K562 (cell line): Measurements from ENCODE around the gene CATSPER1. TPM values are rescaled to one million over a fixed set of nuclear protein-coding genes. Genes with fewer than 3 reads are reported as not detected.

Experiments
- ATAC-seq: fragments of 200-7000 bp; cut with Tn5 transposase; 3 replicates; pipeline ENCODE4 v1.9.1; 2020; ENCODE audit warnings: moderate library complexity
- BruUV-seq: library from RNA; stranded (reverse); fragments of 400-500 nt; replicated peaks from 2 replicates; lab custom pipeline; 2021; lab: Mats Ljungman, UMichigan
- CTCF ChIA-PET: fragments of 300-600 bp; formaldehyde crosslinking; extraction: SDS; loops from one replicate; lab custom pipeline; 2021; ENCODE audit warnings: low intra/inter-chr PET ratio; lab: Yijun Ruan, JAX
- POLR2A ChIA-PET: fragments of 300-600, 350-650 bp; sonication (Branson Sonifier 250); formaldehyde crosslinking; extraction: SDS; loops from one replicate; lab custom pipeline; 2021; ENCODE audit warnings: antibody characterized with exemption, inconsistent platforms; lab: Yijun Ruan, JAX
- DNase-seq, 4 experiments: peaks; one replicate each; pipeline versions ENCODE4 v3.0.0 to v3.0.0-alpha.2; 2011 to 2018; ENCODE audit warnings: low spot score in 3 of 4, mixed read lengths in 3 of 4; ENCODE audit errors: extremely low read depth in 1 of 4
- FAIRE-seq: peaks from 2 replicates; lab custom pipeline; 2011; peaks lifted over from hg19 to GRCh38; lab: Jason Lieb, UNC
- H2AFZ ChIP-seq: 2 replicates; pipeline ENCODE4 v1.6.0; 2011; ENCODE audit warnings: low read depth, low read length, control low read depth, inconsistent platforms
- H3K27ac ChIP-seq: fragments of 200-600 bp; 3 replicates; pipeline ENCODE4 v1.8.0; 2011; ENCODE audit warnings: low read depth, mild to moderate bottlenecking, control low read depth, inconsistent platforms, low read length, moderate library complexity, mixed read lengths; ENCODE audit errors: extremely low read depth
- H3K27me3 ChIP-seq, 2 experiments: fragments of 300-600 bp in 1 of 2; 2 replicates in 1 of 2; 3 replicates in 1 of 2; pipeline versions ENCODE4 v1.6.0 to v1.8.0; 2011; ENCODE audit warnings: inconsistent platforms in 2 of 2, low read length in 2 of 2, mild to moderate bottlenecking in 1 of 2, mixed read lengths in 1 of 2, moderate library complexity in 1 of 2; ENCODE audit not compliant: control insufficient read depth in 2 of 2, insufficient read depth in 2 of 2
- H3K36me3 ChIP-seq: fragments of 300-600 bp; 3 replicates; pipeline ENCODE4 v1.8.0; 2011; ENCODE audit warnings: mild to moderate bottlenecking, low read length, inconsistent platforms; ENCODE audit not compliant: control insufficient read depth, insufficient read depth
- H3K4me1 ChIP-seq, 2 experiments: fragments of 200-600 bp in 1 of 2; replicated peaks in 1 of 2; 2 replicates in 1 of 2; 3 replicates in 1 of 2; pipeline versions ENCODE4 v1.5.1 to v1.8.0; 2011; ENCODE audit warnings: inconsistent platforms in 2 of 2, low read length in 2 of 2, mild to moderate bottlenecking in 1 of 2, mixed read lengths in 1 of 2, moderate library complexity in 1 of 2; ENCODE audit not compliant: control insufficient read depth in 2 of 2, insufficient read depth in 2 of 2
- H3K4me2 ChIP-seq: 2 replicates; pipeline ENCODE4 v1.6.1; 2011; ENCODE audit warnings: low read length, control low read depth, inconsistent platforms, mixed read lengths; ENCODE audit not compliant: insufficient read depth
- H3K4me3 ChIP-seq: fragments of 200-600 bp; sonication (generic), shearing (Covaris generic); 2 replicates; pipeline ENCODE4 v1.5.1; 2016; ENCODE audit warnings: control low read depth, inconsistent platforms
- H3K79me2 ChIP-seq: fragments of 200-600 bp; 3 replicates; pipeline ENCODE4 v1.8.0; 2011; ENCODE audit warnings: low read length, inconsistent platforms; ENCODE audit not compliant: control insufficient read depth, insufficient read depth
- H3K9ac ChIP-seq, 2 experiments: 2 replicates each; pipeline versions ENCODE4 v1.6.0 to v1.6.1; 2011; ENCODE audit warnings: low read depth in 2 of 2, low read length in 2 of 2, control low read depth in 1 of 2, inconsistent platforms in 1 of 2, mild to moderate bottlenecking in 1 of 2, mixed read lengths in 1 of 2; ENCODE audit not compliant: insufficient read depth in 1 of 2
- H3K9me1 ChIP-seq: one replicate; pipeline ENCODE4 v1.6.0; 2011; ENCODE audit warnings: inconsistent platforms, mild to moderate bottlenecking, low read length, moderate library complexity; ENCODE audit not compliant: control insufficient read depth, insufficient read depth
- H3K9me3 ChIP-seq: replicated peaks from 2 replicates; pipeline ENCODE4 v1.5.1; 2011; ENCODE audit warnings: low read depth, low read length, inconsistent platforms; ENCODE audit not compliant: control insufficient read depth, insufficient read depth
- H4K20me1 ChIP-seq: replicated peaks from 2 replicates; pipeline ENCODE4 v1.6.1; 2011; ENCODE audit warnings: low read length, inconsistent platforms, mixed read lengths; ENCODE audit not compliant: control insufficient read depth, insufficient read depth
- CBFB ChIP-seq: sonication (generic); formaldehyde crosslinking; IDR thresholded peaks from 2 replicates; pipeline ENCODE4 v1.4.0; 2020; ENCODE audit warnings: mild to moderate bottlenecking, missing genetic modification reagents
- ETS2 ChIP-seq: IDR thresholded peaks from 2 replicates; pipeline ENCODE4 v1.6.1; 2016; ENCODE audit warnings: borderline replicate concordance, missing genetic modification characterization, mild to moderate bottlenecking, moderate library complexity, missing compliant biosample characterization; ENCODE audit not compliant: poor library complexity, severe bottlenecking
- HMGN3 ChIP-seq: IDR thresholded peaks from 2 replicates; pipeline ENCODE4 v1.6.1; 2011; ENCODE audit warnings: borderline replicate concordance, low read depth, mild to moderate bottlenecking, mixed read lengths, low read length; ENCODE audit not compliant: insufficient read length; ENCODE audit errors: extremely low read depth
- RAD21 ChIP-seq, 2 experiments: fragments of 250-450 bp in 1 of 2; fragments of 450-650 bp in 1 of 2; sonication (Bioruptor Pico) in 1 of 2; formaldehyde crosslinking in 1 of 2; IDR thresholded peaks in 1 of 2; conservative IDR thresholded peaks in 1 of 2; 2 replicates each; pipeline versions ENCODE4 v1.4.0 to v1.8.0; 2020 to 2022; ENCODE audit warnings: mild to moderate bottlenecking in 2 of 2, moderate library complexity in 1 of 2
- RBFOX2 ChIP-seq: fragments of 200-400 bp; formaldehyde crosslinking; IDR thresholded peaks from 2 replicates; pipeline ENCODE4 v1.6.1; 2017; ENCODE audit warnings: low read depth, mild to moderate bottlenecking, low read length, moderate library complexity
- SAP30 ChIP-seq: fragments of 200-600 bp; sonication (generic); IDR thresholded peaks from 2 replicates; pipeline ENCODE4 v1.6.1; 2012; ENCODE audit warnings: borderline replicate concordance, low read depth, mild to moderate bottlenecking, moderate library complexity, low read length, control low read depth, inconsistent platforms; ENCODE audit not compliant: insufficient read depth, poor library complexity, severe bottlenecking
- ZNF263 ChIP-seq: sonication (generic); formaldehyde crosslinking; IDR thresholded peaks from 2 replicates; pipeline ENCODE4 v1.8.0; 2022; ENCODE audit warnings: mild to moderate bottlenecking, missing genetic modification reagents, borderline replicate concordance
- WGBS: fragments of 100-300 bp; shearing (Covaris generic); methylation state at CpG from one replicate; pipeline ENCODE4 v1.1.6; 2016; ENCODE audit warnings: low coverage, mixed read lengths; ENCODE audit not compliant: insufficient coverage; ENCODE audit errors: missing lambda C conversion rate; 5-methylcytosine and 5-hydroxymethylcytosine counted together
- in situ Hi-C: fragments of 300-500 bp; cut with MboI; formaldehyde crosslinking; loops from 4 replicates; pipeline ENCODE4 v1.15.0; 2018; ENCODE audit warnings: inconsistent platforms, mixed read lengths
- intact Hi-C: fragments of 100-400 bp; cut with micrococcal nuclease; formaldehyde crosslinking; loops from 2 replicates; pipeline ENCODE4 v1.14.2; 2022
- polyA plus RNA-seq, 8 experiments: library from polyadenylated mRNA; depleted of rRNA in 4 of 8; stranded (reverse) in 5 of 8; unstranded in 3 of 8; fragments of >200 nt; fragmentation: Nextera tagmentation in 2 of 8; fragmentation: Illumina TruSeq in 1 of 8; extraction: Ambion mirVana in 2 of 8; extraction: Trizol in 1 of 8; gene quantifications; 2 replicates each; pipeline versions ENCODE4 v1.2.1 to v1.2.3, GENCODE V29; 2011 to 2014; ENCODE audit warnings: inconsistent platforms in 1 of 8, missing spikeins in 1 of 8
- total RNA-seq, 7 experiments: library from RNA; depleted of rRNA in 6 of 7; stranded (reverse); fragments of >200 nt in 6 of 7; fragmentation: Illumina TruSeq in 2 of 7; extraction: Trizol in 2 of 7; gene quantifications; 2 replicates each; pipeline versions ENCODE4 v1.2.1 to v1.2.3, GENCODE V29; 2011 to 2021; ENCODE audit warnings: low replicate concordance in 1 of 7
- TF ChIP-seq, protein P1 (sequence below): fragments of 450-650 bp; formaldehyde crosslinking; IDR thresholded peaks from 2 replicates; pipeline ENCODE4 v1.4.0; 2020; ENCODE audit warnings: mild to moderate bottlenecking, moderate library complexity

The CATSPER1 gene
- total and polyA plus RNA-seq, 9 of the 15 experiments (the other 6 are each of a cell fraction or from before 2014, with no cell fraction given): 0.21 to 3.3 (median 0.76) TPM

DNA sequence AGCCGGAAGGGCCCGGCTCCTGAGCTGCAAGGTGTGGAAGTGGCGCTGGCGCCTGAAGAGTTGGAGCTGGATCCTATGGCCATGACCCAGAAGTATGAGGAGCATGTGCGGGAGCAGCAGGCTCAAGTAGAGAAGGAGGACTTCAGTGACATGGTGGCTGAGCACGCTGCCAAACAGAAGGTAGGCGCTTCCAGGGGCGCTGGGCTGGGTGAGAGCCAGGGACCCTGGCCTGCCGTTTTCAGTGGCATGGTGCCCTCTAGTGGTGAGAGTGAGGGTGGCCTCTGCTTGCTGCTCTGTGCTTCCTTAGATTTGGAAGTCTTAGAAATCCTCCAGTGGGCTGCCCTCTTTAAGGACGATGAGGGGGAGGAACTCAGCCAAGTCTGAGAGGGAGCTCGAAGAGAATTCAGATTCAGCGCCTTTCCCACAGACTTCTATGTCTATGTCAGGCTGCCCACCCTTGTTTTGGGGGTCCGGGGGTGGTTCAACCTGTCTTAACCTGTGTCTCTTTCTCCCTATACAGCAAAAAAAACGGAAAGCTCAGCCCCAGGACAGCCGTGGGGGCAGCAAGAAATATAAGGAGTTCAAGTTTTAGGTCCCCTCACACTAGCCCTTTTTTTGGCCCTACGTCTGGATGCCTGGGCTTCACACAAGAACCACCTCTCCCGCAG, 42.0 kb upstream of the CATSPER1 start:
- H3K9ac ChIP-seq: peak overlapping the region in 1 of 2 experiments; percentile 29; a peak in 1 of 4 replicates
- CTCF ChIA-PET: interaction anchor here (1.2 kb wide), 2 partner anchors 67 to 80 kb away, joined by 3 to 4 read pairs; no protein-coding TSS in a partner anchor
- no peak overlapping the region for H3K4me3 ChIP-seq
- in situ Hi-C loops: no loop called here
- DNase-seq: peak; percentile 68 to 82 (median 74)
- FAIRE-seq: peak; percentile 67
- TSS peak; percentile 37 for BruUV-seq
- 64% methylated on average over 16 of the region's 17 CpGs for WGBS
- H4K20me1 ChIP-seq: peaks cover 4% of the 10 kb centered on the region; the same call in 1 of the 2 replicates
- H3K9me3 ChIP-seq: no peaks in the 10 kb centered on the region
- POLR2A ChIA-PET: interaction anchor here (0.6 to 5.5 kb wide), 7 partner anchors 9 to 1192 kb away, joined by 3 to 47 read pairs (median 8); partner anchors contain the start of gene SF3B2
- no peak overlapping the region for H3K4me2 ChIP-seq
- H3K36me3 ChIP-seq: peaks cover 68% of the 10 kb centered on the region
- no peaks in the 10 kb centered on the region for H3K9me1 ChIP-seq
- H3K79me2 ChIP-seq: peaks cover 33% of the 10 kb centered on the region
- H3K4me1 ChIP-seq: peaks cover 19 to 31% of the 10 kb centered on the region in 2 experiments
- intact Hi-C loops: loop anchor here (5.0 kb wide), 1 partner anchor 66 kb away; the partner anchor contains the start of genes BANF1 and EIF1AD
- peak; percentile 75 for ATAC-seq
- no peak overlapping the region for H2AFZ ChIP-seq
- no peaks in the 10 kb centered on the region for H3K27me3 ChIP-seq
- H3K27ac ChIP-seq: peak overlapping the region; percentile 64; the same call in 2 of the 3 replicates
- TF ChIP-seq, protein P1, sequence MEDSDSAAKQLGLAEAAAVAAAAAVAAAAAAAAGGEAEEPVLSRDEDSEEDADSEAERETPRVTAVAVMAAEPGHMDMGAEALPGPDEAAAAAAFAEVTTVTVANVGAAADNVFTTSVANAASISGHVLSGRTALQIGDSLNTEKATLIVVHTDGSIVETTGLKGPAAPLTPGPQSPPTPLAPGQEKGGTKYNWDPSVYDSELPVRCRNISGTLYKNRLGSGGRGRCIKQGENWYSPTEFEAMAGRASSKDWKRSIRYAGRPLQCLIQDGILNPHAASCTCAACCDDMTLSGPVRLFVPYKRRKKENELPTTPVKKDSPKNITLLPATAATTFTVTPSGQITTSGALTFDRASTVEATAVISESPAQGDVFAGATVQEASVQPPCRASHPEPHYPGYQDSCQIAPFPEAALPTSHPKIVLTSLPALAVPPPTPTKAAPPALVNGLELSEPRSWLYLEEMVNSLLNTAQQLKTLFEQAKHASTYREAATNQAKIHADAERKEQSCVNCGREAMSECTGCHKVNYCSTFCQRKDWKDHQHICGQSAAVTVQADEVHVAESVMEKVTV (CRISPR knock-in tag): peak; percentile 43; the same call in 1 of the 2 replicates
- peak; percentile 25; the same call in 1 of the 2 replicates for TF ChIP-seq CBFB
- TF ChIP-seq RBFOX2: peak; percentile 40; the same call in 1 of the 2 replicates
- TF ChIP-seq SAP30: no peak
- TF ChIP-seq ZNF263 (CRISPR knock-in tag): no peak
- TF ChIP-seq HMGN3: no peak
- no peak for TF ChIP-seq ETS2 (tag)
- peak; percentile 46 to 59 for TF ChIP-seq RAD21 (CRISPR knock-in tag; conservative IDR thresholded peaks at IDR 0.05 in 1 of 2, IDR thresholded peaks at IDR 0.05 in 1 of 2)
